HL-60 (cell line): ENCODE measurements around the gene VRK3.

Experiments used
- DNase-seq, 2 experiments: peaks; one replicate each; pipeline ENCODE4 v3.0.0-alpha.2; 2010 to 2020; ENCODE audit warnings: low read depth in 1 of 2, low spot score in 1 of 2
- H3K27ac ChIP-seq: fragments of 250-450 bp; sonication (Bioruptor Pico); replicated peaks from 2 replicates; pipeline ENCODE4 v1.5.1; 2020; ENCODE audit warnings: mild to moderate bottlenecking, moderate library complexity
- H3K27me3 ChIP-seq: fragments of 250-450 bp; sonication (Bioruptor Pico); 2 replicates; pipeline ENCODE4 v1.5.1; 2021; ENCODE audit warnings: mild to moderate bottlenecking, moderate library complexity; ENCODE audit not compliant: insufficient read depth, poor library complexity, severe bottlenecking
- H3K4me3 ChIP-seq: replicated peaks from 2 replicates; pipeline ENCODE4 v1.5.1; 2011; ENCODE audit warnings: mild to moderate bottlenecking, control low read depth, low read length; ENCODE audit not compliant: insufficient read depth
- CTCF ChIP-seq: IDR thresholded peaks from one replicate; pipeline ENCODE4 v1.5.1; 2011; ENCODE audit warnings: low read length, control low read depth, inconsistent platforms; ENCODE audit not compliant: insufficient read depth
- GABPA ChIP-seq: IDR thresholded peaks from 2 replicates; pipeline ENCODE4 v1.6.1; 2012; ENCODE audit warnings: low read depth
- POLR2AphosphoS5 ChIP-seq: IDR thresholded peaks from 2 replicates; pipeline ENCODE4 v1.6.1; 2012; ENCODE audit warnings: low read depth
- REST ChIP-seq: IDR thresholded peaks from 2 replicates; pipeline ENCODE4 v1.6.1; 2012; ENCODE audit warnings: low read depth; ENCODE audit not compliant: insufficient replicate concordance
- SPI1 ChIP-seq: IDR thresholded peaks from 2 replicates; pipeline ENCODE4 v1.6.1; 2012; ENCODE audit warnings: low read depth, mild to moderate bottlenecking, borderline replicate concordance

VRK3 gene

DNA sequence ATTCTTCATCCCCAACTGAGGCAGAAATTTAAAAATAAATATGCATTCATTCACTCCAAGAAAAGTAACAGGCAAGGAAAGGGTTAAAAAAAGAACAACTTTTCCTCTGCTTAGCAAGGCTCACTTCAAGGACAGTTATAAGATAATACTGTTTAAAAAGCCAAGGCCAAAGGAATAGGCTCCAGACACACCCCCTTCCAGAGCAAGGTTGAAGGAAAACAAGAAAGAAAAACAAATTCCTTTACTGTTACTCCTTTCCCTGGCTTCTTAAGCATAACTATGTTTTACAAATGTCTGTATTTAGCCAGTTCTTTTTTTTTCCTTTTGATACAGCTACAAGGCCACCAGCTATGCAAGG, 72.7 kb downstream of the VRK3 start:
- TF ChIP-seq SPI1: no peak
- TF ChIP-seq POLR2AphosphoS5: no peak
- TF ChIP-seq CTCF: no peak
- no peak for TF ChIP-seq REST
- TF ChIP-seq GABPA: no peak
- no peak overlapping the region for H3K27ac ChIP-seq
- H3K27me3 ChIP-seq: no peaks in the 10 kb centered on the region
- DNase-seq: no peak
- H3K4me3 ChIP-seq: no peak overlapping the region

DNA sequence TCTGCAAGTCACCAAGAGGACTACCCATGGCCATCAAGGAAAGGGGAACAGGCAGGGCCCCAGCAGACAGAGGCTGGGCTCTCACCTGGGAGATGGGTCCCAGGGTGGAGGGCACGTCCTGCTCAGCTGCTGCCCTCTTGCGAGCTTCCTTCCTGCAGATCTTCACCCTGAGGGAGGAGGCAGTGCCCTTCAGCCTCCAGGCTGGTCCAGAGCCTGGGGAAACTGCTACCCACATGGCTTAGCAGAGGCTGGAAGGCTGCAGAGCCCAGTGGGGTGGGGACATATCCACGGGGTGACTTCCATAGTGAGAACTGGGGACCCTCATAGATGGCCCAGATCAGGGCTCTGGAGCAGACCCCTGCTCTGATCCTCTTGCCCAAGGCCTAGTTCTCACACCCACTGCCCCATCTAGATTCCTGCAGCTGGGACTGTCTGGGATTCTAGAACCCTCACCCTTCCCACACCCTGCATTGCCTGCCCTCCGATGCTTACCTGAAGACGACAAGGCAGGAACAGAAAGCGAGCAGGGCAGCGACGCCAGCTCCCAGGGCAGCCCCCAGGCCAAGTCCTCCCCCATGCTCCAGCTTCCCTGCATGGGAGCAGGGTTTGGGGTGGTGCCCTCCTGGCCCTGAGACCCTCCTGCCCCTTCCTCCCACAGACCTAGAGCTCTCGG, 73.2 kb downstream of the VRK3 start:
- no peak overlapping the region for H3K4me3 ChIP-seq
- H3K27me3 ChIP-seq: no peaks in the 10 kb centered on the region
- H3K27ac ChIP-seq: no peak overlapping the region
- TF ChIP-seq REST (no peak), GABPA (no peak), SPI1 (no peak), CTCF (no peak), POLR2AphosphoS5 (no peak)
- no peak for DNase-seq

- no peak overlapping the region for H3K27ac ChIP-seq
- no peaks in the 10 kb centered on the region for H3K27me3 ChIP-seq
- no peak overlapping the region for H3K4me3 ChIP-seq
- TF ChIP-seq POLR2AphosphoS5 (no peak), SPI1 (no peak), GABPA (no peak), CTCF (no peak), REST (no peak)
- no peak for DNase-seq
Measured at GRCh38 chr19:49950956-49951526, 74.1 kb downstream of the VRK3 start.
